ENCODE measurements around the gene GAB1. TPM values are rescaled to one million over a fixed set of nuclear protein-coding genes. Genes with fewer than 3 reads are reported as not detected.

GAB1 gene
- total RNA-seq, 2 experiments from 2014 or later, result 0.12 to 0.29 TPM

DNA sequence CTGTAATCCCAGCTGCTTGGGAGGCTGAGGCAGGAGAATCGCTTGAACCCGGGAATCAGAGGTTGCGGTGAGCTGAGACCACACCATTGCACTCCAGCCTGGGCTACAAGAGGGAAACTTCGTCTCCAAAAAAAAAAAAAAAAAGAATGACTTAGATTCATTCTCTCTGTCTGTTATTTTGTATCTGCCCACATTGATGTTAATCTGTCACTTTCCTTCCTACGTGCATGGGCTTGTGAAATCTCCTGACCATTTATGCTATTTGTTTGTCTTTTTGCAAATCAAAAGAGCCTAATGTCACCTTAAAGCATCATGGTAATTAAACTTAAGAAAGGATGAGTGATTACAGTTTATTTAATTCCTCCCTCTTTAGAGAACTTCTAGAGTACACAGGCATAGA is 27.4 kb downstream of the GAB1 start:
- H3K27ac Mint-ChIP-seq, result no peak overlapping the region
- peaks cover 14% of the 10 kb centered on the region for H3K4me1 Mint-ChIP-seq (ENCODE audit: low read depth)

DNA sequence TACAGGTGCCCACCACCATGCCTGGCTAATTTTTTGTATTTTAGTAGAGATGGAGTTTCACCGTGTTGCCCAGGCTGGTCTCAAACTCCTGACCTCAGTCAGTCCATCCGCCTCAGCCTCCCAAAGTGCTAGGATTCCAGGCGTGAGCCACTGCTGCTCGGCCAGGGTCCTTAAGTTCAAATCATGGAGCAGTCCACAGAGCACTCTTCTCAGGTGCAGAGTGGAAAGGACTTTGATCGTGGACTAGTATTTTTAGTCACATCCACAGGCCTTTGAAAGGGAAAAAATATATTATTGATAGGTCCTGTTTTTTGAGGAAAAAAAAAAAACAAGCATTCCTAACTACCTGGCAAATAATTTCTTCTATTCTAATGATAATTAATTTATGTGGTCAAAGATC is 31.2 kb downstream of the GAB1 start:
- no peak for DNase-seq
- intact Hi-C loops (cut with micrococcal nuclease), result no loop called here
- CTCF ChIA-PET, result no interaction called here
- no peak overlapping the region for H3K4me3 Mint-ChIP-seq
- H3K9me3 Mint-ChIP-seq, result no peaks in the 10 kb centered on the region
- H3K27ac Mint-ChIP-seq, result no peak overlapping the region
- no peaks in the 10 kb centered on the region for H3K4me1 Mint-ChIP-seq (ENCODE audit: low read depth)
- no peaks in the 10 kb centered on the region for H3K36me3 Mint-ChIP-seq (ENCODE audit: low read depth)
- peaks cover 4% of the 10 kb centered on the region for H3K27me3 Mint-ChIP-seq (ENCODE audit: low read depth)

More for the DNA sequence above, 27.4 kb downstream of the GAB1 start:
- DNase-seq, result no peak
- no peak overlapping the region for H3K4me3 Mint-ChIP-seq
- H3K36me3 Mint-ChIP-seq (ENCODE audit: low read depth), result no peaks in the 10 kb centered on the region
- intact Hi-C loops (cut with micrococcal nuclease), result no loop called here
- CTCF ChIA-PET, result no interaction called here
- H3K27me3 Mint-ChIP-seq (ENCODE audit: low read depth), result no peaks in the 10 kb centered on the region
- no peaks in the 10 kb centered on the region for H3K9me3 Mint-ChIP-seq

DNA sequence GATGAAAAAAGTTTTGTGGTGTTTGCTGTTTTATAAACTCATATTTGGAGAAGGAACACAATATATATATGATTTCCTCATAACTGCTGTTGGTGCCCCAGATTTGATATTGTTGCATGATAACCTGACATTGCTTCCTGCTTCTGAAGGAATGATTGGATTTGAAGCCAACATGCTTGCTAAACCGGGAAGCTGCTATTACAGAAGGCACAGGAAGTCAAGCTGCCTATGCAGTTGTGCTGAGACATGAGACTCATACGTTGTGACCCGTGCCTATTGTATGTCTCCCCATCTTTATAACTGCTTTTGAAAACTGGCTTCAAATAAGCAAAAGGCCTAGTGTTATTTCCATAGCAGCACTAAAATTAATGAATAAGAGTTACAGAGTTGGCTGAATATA is 32.9 kb downstream of the GAB1 start:
- H3K4me3 Mint-ChIP-seq, result no peak overlapping the region
- no peak for DNase-seq
- CTCF ChIA-PET, result no interaction called here
- H3K9me3 Mint-ChIP-seq, result no peaks in the 10 kb centered on the region
- H3K27ac Mint-ChIP-seq, result no peak overlapping the region
- peaks cover 4% of the 10 kb centered on the region for H3K27me3 Mint-ChIP-seq (ENCODE audit: low read depth)
- no peaks in the 10 kb centered on the region for H3K36me3 Mint-ChIP-seq (ENCODE audit: low read depth)
- H3K4me1 Mint-ChIP-seq (ENCODE audit: low read depth), result no peaks in the 10 kb centered on the region
- intact Hi-C loops (cut with micrococcal nuclease), result no loop called here

DNA sequence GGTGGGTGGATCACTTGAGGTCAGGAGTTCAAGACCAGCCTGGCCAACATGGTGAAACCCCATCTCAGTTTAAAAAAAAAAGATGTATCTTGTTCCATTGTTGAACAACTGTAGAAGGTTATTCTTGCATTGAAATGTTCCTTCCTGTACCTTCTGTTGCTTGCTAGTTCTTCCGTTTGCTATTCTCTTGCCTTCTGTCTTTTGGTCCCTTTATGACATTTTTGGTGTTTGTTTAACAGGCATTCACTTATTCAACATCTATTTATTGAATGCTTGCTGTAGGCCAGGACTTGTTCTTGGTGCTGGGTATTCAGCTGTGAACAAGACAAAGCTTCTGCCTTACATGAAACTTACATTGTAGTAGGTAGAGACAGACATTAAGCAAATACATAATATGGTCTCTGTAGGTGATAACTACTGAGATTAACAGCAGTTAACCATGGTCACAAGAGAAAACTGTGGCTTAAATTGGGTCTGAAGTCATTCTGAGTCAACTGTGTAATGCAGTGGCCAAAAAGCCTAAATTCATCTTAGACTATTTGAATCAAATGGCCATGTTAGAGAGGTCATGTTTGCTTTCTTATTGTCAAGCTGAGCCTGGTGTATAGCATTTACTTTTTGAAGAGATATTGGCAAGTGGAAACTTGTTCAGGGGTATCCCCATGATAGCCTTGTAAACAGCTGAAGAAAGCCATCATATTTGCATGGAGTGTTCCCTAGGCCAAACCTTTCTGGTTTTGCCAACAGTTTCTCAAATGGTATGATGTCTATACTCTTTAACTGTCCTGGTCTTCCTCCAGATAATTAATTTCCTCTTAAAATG is 35.6 kb downstream of the GAB1 start:
- H3K9me3 Mint-ChIP-seq, result no peaks in the 10 kb centered on the region
- H3K27me3 Mint-ChIP-seq (ENCODE audit: low read depth), result peaks cover 4% of the 10 kb centered on the region
- no peak for DNase-seq
- intact Hi-C loops (cut with micrococcal nuclease), result no loop called here
- H3K36me3 Mint-ChIP-seq (ENCODE audit: low read depth), result no peaks in the 10 kb centered on the region
- CTCF ChIA-PET, result no interaction called here
- H3K4me1 Mint-ChIP-seq (ENCODE audit: low read depth), result peaks cover 2% of the 10 kb centered on the region
- no peak overlapping the region for H3K27ac Mint-ChIP-seq
- H3K4me3 Mint-ChIP-seq, result no peak overlapping the region

DNA sequence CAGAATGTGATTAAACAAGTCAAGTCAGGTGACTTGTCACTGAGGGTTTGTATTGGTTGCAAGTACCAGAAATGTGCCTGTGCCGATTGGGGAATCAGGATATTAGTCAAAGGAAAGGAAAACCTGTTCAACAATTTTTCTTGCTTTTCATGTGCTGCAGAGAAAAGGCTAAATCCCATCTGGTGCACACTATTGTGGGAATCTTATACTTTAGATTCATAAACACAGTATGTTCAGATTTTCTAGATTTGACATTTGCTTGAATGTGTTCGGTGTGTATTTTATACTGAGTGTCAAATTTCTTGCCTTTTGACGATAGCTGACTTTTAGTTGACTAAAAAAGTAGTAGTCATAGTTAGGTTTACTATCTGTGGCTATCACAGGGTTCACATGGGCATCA is 37.6 kb downstream of the GAB1 start:
- intact Hi-C loops (cut with micrococcal nuclease), result no loop called here
- CTCF ChIA-PET, result interaction anchor here (1.0 kb wide), 1 partner anchor 9 kb away, joined by 3 read pairs; no protein-coding TSS in a partner anchor
- H3K4me3 Mint-ChIP-seq, result no peak overlapping the region
- DNase-seq, result no peak
- peaks cover 2% of the 10 kb centered on the region for H3K4me1 Mint-ChIP-seq (ENCODE audit: low read depth)
- no peaks in the 10 kb centered on the region for H3K36me3 Mint-ChIP-seq (ENCODE audit: low read depth)
- peaks cover 4% of the 10 kb centered on the region for H3K27me3 Mint-ChIP-seq (ENCODE audit: low read depth)
- H3K9me3 Mint-ChIP-seq, result no peaks in the 10 kb centered on the region
- H3K27ac Mint-ChIP-seq, result no peak overlapping the region

DNA sequence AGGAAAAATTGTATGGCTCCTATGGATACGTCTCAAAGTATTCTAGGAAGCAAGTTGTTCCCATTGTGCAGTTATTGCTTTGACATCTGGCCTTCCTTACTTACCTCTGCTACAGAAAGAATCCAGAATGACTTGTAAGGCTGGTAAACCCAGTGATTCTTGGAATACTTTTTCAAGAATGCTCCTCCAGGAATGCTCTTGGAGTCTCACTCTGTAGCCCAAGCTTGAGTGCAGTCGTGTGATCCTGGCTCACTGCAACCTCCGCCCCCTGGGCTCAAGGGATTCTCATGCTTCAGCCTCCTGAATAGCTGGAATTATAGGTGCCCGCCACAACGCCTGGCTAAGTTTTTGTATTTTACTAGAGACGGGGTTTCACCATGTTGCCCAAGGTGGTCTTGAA is 38.1 kb downstream of the GAB1 start:
- Mint-ChIP-seq H3K36me3 (ENCODE audit: low read depth) (no peaks in the 10 kb centered on the region), H3K27me3 (ENCODE audit: low read depth) (peaks cover 4% of the 10 kb centered on the region), H3K4me1 (ENCODE audit: low read depth) (peaks cover 2% of the 10 kb centered on the region), H3K9me3 (no peaks in the 10 kb centered on the region), H3K27ac (no peak overlapping the region), H3K4me3 (no peak overlapping the region)
- no peak for DNase-seq
- intact Hi-C loops (cut with micrococcal nuclease), result no loop called here
- CTCF ChIA-PET, result interaction anchor here (1.0 kb wide), 2 partner anchors 9 kb away, joined by 3 to 4 read pairs; no protein-coding TSS in a partner anchor

DNA sequence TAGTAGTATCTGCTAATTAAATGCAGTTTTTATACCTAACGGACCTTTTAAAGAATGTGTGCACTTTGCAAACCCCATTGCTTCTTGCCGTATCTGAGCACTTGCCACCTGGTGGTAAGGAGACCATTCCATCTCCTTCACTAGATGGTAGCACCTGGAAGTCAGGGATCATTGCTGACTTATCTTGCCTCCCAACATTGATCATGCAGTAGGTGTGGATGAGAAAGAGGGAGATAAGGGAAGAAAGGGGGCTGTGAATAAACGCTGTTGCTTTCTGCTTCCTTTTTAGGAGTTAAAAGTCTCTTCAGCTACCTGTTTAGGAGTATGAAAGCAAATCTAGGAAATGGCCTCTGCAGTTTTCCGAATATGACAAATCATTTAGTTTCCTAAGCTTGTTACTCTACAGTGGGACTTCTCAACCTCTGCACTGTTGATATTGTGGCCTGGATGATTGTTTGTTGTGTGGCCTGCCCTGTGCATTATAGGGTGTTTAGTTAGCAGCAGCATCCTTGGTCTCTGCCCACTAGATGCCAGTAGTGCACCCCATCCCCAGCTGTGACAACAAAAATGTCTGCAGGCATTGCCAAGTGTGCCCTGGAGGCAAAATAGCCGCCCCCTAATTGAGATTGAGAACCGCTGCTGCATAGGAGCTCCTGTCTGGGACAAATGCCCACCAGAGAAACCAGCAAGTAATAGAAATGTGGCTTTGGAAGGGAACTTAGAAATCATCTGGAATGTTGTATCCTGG is 38.8 kb downstream of the GAB1 start:
- H3K4me3 Mint-ChIP-seq, result no peak overlapping the region
- H3K36me3 Mint-ChIP-seq (ENCODE audit: low read depth), result no peaks in the 10 kb centered on the region
- CTCF ChIA-PET, result interaction anchor here (0.7 to 1.0 kb wide), 3 partner anchors 8 to 78 kb away, joined by 3 to 4 read pairs (median 3); no protein-coding TSS in a partner anchor
- no peaks in the 10 kb centered on the region for H3K9me3 Mint-ChIP-seq
- no peaks in the 10 kb centered on the region for H3K27me3 Mint-ChIP-seq (ENCODE audit: low read depth)
- peak; percentile 37 for DNase-seq
- intact Hi-C loops (cut with micrococcal nuclease), result no loop called here
- peaks cover 2% of the 10 kb centered on the region for H3K4me1 Mint-ChIP-seq (ENCODE audit: low read depth)
- H3K27ac Mint-ChIP-seq, result no peak overlapping the region

DNA sequence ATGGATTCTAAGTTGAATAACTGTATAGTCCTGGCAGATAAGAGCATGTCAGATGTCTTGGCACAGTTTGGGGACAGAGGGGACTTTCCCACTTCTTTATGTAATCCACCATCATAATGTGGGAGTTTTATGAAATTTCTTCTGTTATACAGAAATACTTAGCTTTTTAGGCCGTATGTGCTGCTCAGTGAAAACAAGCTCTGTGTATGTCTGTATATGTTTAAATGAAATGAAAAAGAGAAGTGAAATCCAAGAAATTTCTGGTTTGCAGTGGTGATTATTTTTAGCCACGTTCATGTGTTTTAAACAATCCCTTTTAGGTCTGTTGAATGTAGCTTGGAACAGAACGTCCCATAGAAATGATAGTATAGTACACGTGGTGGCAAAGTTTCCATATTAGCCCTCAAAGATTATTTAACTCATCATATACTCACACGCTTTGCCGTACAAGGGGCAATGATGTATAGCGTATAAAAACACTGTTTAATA is 41.0 kb downstream of the GAB1 start:
- peaks cover 2% of the 10 kb centered on the region for H3K4me1 Mint-ChIP-seq (ENCODE audit: low read depth)
- H3K27me3 Mint-ChIP-seq (ENCODE audit: low read depth), result no peaks in the 10 kb centered on the region
- DNase-seq, result no peak
- H3K9me3 Mint-ChIP-seq, result no peaks in the 10 kb centered on the region
- H3K36me3 Mint-ChIP-seq (ENCODE audit: low read depth), result no peaks in the 10 kb centered on the region
- no peak overlapping the region for H3K27ac Mint-ChIP-seq
- no peak overlapping the region for H3K4me3 Mint-ChIP-seq
- intact Hi-C loops (cut with micrococcal nuclease), result no loop called here
- CTCF ChIA-PET, result no interaction called here

DNA sequence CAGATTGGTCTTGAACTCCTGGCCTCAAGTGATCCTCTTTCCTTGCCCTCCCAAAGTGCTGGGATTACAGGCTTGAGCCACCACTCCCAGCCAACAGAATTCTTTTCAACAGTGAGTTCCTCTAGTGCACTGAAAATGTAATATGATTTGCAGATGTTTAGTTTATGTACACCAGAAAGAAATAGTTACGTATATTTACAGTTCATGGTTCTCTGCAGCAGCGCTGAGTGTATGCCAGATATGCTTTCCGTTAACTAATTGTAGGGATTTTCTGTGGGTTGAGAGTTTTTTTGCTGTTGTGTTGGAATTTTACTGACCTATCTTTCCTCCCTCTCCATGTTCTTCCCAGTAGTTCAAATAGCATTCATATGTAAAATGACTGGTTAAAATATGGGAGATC is 44.0 kb downstream of the GAB1 start:
- H3K4me1 Mint-ChIP-seq (ENCODE audit: low read depth), result peaks cover 2% of the 10 kb centered on the region
- CTCF ChIA-PET, result no interaction called here
- intact Hi-C loops (cut with micrococcal nuclease), result no loop called here
- no peak overlapping the region for H3K4me3 Mint-ChIP-seq
- no peak overlapping the region for H3K27ac Mint-ChIP-seq
- no peaks in the 10 kb centered on the region for H3K27me3 Mint-ChIP-seq (ENCODE audit: low read depth)
- H3K36me3 Mint-ChIP-seq (ENCODE audit: low read depth), result no peaks in the 10 kb centered on the region
- no peaks in the 10 kb centered on the region for H3K9me3 Mint-ChIP-seq
- DNase-seq, result no peak

DNA sequence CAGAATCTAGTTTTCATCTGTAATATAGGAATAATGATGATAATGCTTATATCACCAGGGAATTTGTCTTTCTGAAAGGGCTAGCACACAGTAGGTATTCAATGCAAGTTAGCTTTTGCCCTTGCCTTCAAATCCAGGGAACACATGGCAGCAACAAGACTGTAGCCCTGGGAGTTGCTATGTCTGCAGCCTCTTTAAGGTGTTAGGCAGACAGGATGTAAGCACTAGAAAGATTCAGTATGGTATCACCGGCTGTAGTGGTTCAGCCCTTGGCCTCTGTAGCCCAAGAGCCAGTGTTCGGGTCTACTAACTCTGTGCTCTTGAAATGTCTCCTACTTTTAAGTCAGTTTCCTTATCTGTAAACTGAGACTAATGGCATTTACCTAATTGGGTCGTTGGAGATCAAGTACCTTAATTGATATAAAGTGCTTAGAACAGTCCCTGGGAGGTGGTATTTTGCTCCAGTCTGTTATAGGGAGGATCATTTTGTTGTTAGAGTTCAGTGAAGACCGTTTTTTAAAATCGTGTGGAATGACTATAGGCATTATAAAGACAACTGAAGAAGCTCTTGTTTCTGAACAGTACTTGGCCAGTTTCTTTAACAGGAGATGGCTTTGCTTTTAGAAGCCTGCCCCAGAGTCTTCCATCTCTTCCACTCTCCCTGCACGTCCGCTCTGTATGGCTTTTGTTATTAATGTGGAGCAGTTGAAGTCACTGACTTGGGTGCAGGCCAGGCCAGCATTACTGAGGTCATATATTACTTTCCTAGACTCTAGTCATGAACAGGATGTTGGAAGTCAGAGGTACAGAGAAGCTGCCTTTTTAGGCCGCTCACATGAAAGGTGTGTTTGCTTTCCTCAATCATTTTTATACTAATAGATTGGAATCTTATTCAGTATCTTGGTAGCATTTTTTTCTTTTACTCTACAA is 44.8 kb downstream of the GAB1 start:
- CTCF ChIA-PET, result interaction anchor here (0.5 kb wide), 1 partner anchor 9 kb away, joined by 4 read pairs; no protein-coding TSS in a partner anchor
- Mint-ChIP-seq H3K27ac (no peak overlapping the region), H3K36me3 (ENCODE audit: low read depth) (no peaks in the 10 kb centered on the region), H3K9me3 (no peaks in the 10 kb centered on the region), H3K27me3 (ENCODE audit: low read depth) (no peaks in the 10 kb centered on the region), H3K4me1 (ENCODE audit: low read depth) (peaks cover 2% of the 10 kb centered on the region), H3K4me3 (no peak overlapping the region)
- intact Hi-C loops (cut with micrococcal nuclease), result no loop called here
- no peak for DNase-seq

DNA sequence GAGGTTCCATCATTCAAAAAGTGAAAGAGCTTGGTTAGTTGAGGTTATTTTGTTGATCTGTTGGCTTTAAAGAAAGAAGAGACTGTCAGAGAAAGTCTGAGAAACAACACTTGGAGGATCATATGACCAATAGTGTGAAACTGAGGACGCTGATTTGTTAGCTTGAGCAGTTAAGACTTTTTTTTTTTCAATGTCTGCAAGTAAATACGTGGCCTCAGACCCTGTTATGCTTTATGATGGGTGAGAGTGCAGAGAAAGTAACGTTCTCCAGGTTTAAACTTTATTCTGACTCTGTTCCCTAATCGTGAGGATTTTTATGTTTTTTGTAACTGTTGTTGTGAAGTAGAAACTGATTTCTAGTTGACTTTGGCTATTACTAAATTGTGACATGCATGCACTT is 45.9 kb downstream of the GAB1 start:
- intact Hi-C loops (cut with micrococcal nuclease), result no loop called here
- H3K36me3 Mint-ChIP-seq (ENCODE audit: low read depth), result no peaks in the 10 kb centered on the region
- H3K9me3 Mint-ChIP-seq, result no peaks in the 10 kb centered on the region
- H3K27me3 Mint-ChIP-seq (ENCODE audit: low read depth), result peaks cover 4% of the 10 kb centered on the region
- no peak for DNase-seq
- H3K27ac Mint-ChIP-seq, result no peak overlapping the region
- no peaks in the 10 kb centered on the region for H3K4me1 Mint-ChIP-seq (ENCODE audit: low read depth)
- H3K4me3 Mint-ChIP-seq, result no peak overlapping the region
- CTCF ChIA-PET, result no interaction called here

DNA sequence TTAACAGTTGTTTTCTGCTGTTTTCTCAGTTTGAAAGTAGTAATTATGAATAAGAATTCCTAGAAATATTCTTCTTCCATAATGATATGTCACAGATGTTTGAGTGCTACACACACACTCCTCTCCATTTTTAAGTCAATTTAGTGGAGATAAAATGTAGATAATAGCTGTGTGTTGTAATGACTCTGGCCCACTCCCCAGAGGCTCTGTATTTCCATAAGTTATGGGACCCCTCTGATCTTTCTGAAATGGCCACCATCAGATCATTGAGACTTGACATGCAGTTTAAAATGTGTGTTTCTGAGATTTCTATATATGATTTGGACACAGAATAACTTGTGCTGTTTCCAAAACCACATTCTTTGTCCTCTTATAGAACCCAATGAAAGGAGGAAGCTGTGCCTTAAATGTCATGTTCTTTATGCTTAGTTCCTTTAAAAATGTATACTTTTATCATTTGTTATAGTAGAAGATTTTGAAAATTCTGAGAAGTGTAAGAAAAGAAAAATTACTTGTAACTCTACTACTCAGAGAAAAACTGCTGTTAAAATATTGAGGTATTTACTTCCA is 46.4 kb downstream of the GAB1 start:
- H3K4me3 Mint-ChIP-seq, result no peak overlapping the region
- H3K9me3 Mint-ChIP-seq, result no peaks in the 10 kb centered on the region
- no peaks in the 10 kb centered on the region for H3K4me1 Mint-ChIP-seq (ENCODE audit: low read depth)
- DNase-seq, result no peak
- peaks cover 9% of the 10 kb centered on the region for H3K27me3 Mint-ChIP-seq (ENCODE audit: low read depth)
- H3K36me3 Mint-ChIP-seq (ENCODE audit: low read depth), result no peaks in the 10 kb centered on the region
- no peak overlapping the region for H3K27ac Mint-ChIP-seq
- intact Hi-C loops (cut with micrococcal nuclease), result no loop called here
- CTCF ChIA-PET, result interaction anchor here (1.0 to 1.1 kb wide), 2 partner anchors 8 to 11 kb away, joined by 3 read pairs; no protein-coding TSS in a partner anchor

All from activated naive CD4-positive, alpha-beta T cell treated with anti-CD3 and anti-CD28 coated beads for 36 hours (primary cell).